Right renal pelvis (tissue), 4 donors: ENCODE results near the gene ZNF648. TPM values are rescaled to one million over a fixed set of nuclear protein-coding genes. Genes with fewer than 3 reads are reported as not detected.
"Not testable (repeated sequence)": the region's sequence is repeated elsewhere in the genome, so short reads cannot be mapped to it uniquely, and the experiment has no call there.

Experiments
- DNase-seq, 4 donors: peaks; one replicate each; pipeline ENCODE4 v3.0.0-alpha.2; 2013; ENCODE audit warnings: low read depth in 4 of 4, low spot score in 3 of 4, missing footprints in 1 of 4
- polyA plus RNA-seq, 4 donors: library from polyadenylated mRNA; unstranded; fragments of 120-200 nt; gene quantifications; one replicate each; pipeline ENCODE4 v1.2.1, GENCODE V29; 2013; ENCODE audit not compliant: insufficient read length in 4 of 4

ZNF648 gene, protein sequence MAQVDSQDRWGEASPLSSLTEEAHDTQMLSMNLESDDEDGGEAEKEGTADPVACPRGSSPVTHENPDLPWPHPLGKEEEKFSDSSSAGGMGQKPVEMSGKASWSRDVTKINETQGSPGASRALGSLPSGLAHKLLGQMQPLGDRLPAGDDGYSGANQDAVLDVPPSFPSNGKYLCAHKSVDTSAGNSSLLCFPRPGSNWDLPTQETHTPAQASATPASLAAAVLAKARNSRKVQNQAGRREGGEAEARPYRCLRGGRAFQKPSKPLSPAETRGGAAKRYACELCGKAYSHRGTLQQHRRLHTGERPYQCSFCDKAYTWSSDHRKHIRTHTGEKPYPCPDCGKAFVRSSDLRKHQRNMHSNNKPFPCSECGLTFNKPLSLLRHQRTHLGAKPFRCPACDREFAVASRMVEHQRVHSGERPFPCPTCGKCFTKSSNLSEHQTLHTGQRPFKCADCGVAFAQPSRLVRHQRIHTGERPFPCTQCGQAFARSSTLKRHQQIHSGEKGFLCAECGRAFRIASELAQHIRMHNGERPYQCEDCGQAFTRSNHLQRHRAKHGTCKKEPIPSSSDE
- polyA plus RNA-seq: under 1 TPM; 0.11 to 0.48 (median 0.30) TPM

DNA sequence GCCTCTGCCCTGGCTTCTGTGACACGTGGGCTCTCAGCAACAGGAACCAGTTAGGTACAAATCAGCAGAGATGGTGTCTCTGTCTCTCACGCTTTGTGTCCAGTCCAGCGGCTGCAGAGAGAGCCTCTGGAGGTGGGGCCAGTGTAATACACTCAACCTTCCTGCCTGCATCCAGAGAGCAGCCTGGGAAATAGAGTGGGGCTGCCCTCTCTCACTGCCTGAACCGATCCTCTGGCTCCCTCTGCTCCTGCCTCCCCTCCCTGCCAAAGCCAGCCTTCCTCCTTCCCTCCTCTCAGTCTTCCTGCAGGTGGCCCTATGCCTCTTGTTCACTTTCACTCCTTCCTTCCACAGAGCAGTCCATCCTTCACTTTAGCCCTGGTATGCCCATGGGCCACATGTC lies at the start of gene ZNF648:
ZNF648 (minus strand) TSS at position 119 of the 400 bp plus-strand sequence. CDS start 3,702 bp downstream, outside the sequence.
- DNase-seq: no peak

DNA sequence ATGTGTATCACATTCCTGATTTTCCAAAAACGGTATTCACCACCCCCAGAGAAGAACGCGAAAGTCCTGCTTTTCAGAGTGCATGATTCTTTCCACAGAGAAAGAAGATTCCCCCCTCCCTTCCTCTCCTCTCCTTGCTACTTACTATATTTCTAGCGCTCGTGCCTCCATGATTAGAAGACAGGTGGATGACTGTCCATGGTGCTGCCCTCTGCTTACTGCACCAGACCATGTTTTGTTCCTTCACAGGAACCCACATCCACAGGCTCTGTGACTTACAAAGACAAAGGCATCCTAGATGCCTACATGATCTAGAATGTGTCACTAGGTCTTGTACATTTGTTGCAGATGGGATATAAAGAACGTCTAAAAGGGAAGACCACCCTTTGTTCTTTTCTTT lies 49.1 kb upstream of the ZNF648 start:
- no peak for DNase-seq

DNA sequence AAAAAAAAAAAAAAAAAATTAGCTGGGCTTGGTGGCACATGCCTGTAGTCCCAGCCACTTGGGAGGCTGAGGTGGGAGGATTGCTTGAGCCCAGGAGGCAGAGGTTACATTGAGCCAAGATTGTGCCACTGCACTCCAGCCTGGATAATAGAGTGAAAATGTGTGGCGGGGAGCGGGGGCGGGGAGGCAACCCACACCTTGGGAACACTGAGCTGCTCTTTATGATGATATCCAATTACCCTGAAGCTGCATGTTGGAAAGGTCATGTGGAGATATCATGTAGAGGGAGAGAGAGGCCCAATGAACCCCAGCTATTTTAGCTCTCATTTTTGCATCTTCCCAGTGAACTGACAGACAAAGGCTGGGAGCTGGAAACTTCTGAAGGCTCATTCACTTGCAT lies 48.3 kb upstream of the ZNF648 start:
- no peak for DNase-seq

DNA sequence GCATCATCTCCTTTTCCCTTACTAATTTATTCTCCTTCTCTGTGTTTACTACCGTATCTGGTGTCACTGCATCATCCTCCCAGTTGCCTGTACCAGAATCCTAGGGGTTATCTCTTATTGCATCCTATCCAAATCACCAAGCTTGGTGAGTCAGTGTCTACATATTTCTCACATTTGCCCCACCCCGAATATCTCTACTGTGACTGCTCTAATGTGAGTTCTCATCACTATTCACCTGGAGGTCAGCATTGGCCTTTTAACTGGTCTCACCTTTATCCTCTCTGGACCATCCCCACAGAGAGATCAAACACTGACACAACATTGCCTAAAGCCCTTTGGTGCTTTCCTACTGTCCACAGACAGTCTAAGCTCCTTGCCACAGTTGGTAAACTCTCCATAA lies 45.7 kb upstream of the ZNF648 start:
- no peak for DNase-seq

DNA sequence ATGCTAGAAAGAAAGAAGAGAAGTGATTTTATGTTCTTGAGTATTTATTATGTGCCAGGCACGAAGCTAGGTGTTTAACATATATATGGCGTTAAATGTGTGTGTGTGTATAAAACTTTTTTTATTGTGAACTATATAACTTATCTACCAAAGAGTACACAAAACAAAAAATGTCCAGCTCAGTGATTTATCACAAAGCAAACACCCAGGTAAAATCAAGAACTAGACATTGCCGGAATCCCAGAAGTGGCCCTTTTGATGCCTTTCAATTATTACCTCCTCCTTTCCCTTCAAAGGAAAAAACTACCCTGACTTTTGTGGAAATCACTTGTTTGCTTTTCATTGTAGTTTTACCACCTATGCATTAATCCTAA lies 40.5 kb upstream of the ZNF648 start:
- DNase-seq: no peak

DNA sequence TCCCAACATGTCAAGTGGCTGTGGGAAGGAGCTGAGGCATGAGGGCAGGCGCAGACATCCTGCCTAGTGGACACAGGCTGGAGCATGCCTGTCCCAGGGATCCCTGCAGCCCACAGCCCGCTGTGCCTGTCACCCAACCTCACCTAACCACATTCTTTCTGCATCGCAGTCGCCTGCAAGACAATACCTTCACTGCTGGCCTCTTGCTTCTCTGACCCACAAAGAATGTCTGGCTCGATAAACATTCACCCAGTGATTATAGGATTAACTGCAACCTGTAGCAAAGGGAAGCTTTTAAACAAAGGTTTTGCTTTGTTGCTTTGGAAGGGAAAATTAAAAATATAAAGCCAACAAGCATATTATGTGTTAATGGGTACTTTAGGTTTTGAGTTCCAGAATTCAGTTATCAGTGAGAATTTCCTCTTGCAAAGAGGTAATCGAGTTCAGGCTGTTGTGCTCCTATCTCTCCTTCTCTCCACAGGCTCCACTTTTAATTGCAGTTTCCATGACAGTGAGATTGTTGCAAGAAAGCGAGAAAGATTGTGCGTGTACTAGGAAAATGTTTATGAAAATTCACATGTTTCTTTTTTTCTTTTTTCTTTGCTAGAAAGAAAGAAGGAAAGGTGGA lies 40.0 kb upstream of the ZNF648 start:
- DNase-seq: peak in 1 of 4 donors; percentile 12

DNA sequence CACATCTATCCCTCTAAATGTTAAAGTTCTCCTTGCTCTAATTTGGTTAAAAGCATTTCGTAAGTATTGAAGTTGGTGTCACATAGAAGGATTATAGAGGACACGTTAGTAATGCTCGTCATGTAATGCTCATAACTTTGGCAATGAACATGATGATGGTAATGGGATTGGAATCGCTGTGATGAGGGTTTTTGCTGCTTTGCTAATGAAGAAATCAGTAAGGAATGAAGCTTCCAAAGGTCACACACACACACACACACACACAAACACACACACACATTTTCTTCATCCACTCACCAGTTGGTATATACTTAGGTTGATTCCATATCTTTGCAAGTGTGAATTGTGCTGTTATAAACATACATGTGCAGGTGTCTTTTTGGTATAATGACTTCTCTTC lies 36.8 kb upstream of the ZNF648 start:
- DNase-seq: no peak

DNA sequence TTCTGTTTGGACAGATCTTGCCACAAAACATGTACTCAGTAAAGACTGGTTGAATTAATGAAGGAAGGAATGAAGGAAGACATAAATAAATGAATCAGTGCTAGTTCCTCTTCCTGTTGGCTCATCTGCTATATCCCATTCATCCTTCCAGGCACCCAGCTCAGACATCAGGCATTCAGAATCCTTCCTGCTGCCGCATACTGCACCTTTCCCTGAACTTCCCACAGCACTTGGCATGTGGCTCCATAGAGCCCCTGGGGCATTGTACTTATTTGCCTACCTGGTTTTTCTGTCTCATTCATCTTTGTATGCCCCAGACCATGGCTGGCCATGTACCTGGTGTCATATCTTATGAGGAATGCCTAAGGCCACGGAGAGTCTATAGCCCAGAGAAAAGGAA lies 34.4 kb upstream of the ZNF648 start:
- DNase-seq: no peak

DNA sequence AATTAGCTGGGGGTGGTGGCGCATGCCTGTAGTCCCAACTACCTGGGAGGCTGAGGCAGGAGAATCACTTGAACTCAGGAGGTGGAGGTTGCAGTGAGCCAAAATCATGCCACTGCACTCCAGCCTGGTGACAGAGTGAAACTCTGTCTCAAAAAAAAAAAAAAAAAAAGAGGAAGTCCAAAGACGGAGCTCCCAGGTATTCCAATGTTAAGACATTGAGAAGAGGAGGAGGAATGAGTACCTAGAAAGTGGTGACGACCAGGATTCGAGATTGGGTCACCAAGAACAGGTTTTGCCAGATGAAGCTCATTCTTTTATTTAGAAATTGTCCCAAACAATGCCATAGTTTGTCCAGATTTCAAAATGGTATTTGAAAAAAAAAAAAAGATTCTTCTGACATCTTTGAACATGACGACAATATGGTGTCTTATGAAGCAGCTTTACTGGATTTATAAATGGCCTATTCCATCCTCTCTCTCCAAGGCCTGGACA lies 33.0 kb upstream of the ZNF648 start:
- not testable (repeated sequence) for DNase-seq

DNA sequence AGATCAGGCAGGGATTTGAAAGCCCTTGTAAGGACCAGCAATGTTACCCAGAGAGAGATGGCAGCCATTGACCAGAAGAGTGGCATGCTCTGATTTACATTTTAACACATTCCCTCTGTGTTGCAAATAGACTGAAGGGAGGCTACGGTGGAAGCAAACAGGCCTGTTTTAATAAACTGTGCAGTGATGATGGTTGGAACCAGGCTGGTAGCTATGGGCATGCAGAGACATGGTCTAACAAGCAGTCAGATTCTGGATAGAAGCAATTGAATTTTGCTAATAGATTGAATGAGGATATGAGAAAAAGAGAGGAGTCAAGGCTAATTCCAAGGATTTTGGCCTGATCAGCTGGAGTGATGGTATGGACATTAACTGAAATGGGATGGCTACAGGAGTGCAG lies 32.3 kb upstream of the ZNF648 start:
- DNase-seq: no peak

DNA sequence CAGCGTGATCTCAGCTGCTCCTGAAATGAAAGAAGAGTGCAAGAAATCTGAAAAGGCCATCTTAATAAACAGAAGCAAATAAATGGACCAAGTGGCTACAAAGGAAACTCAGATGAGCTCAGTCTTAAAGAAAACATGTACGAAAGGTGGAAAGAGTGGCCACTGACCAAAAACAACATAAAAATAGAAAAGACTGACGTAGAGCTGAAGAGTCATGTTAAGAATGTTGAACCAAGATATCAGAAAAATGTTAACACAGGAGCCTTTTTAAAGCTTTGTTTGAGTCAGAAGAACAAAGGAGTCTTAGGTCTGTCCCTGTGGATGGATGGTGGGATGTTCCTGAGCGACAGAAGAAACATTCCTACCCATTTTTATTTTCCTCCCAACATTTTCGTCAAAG lies 30.8 kb upstream of the ZNF648 start:
- no peak for DNase-seq

DNA sequence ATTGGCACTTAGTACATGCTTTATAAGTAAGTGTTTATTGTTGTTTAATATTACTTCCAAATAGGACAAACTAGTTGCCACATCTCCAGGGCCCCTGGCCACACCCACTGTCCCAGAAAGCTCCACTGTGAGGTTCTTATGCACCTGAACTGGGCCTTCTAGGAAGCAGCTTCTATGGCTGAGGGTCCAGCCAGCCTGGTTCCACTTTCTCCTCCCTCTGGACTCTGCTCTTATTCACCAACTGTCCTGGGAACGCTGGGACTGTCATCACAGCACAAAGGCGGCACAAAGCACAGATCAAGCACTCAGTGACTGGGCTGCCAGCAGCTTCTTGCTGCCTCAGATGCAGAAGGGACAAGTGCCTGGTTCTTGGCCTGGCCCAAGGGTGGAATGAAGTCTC lies 29.6 kb upstream of the ZNF648 start:
- no peak for DNase-seq

DNA sequence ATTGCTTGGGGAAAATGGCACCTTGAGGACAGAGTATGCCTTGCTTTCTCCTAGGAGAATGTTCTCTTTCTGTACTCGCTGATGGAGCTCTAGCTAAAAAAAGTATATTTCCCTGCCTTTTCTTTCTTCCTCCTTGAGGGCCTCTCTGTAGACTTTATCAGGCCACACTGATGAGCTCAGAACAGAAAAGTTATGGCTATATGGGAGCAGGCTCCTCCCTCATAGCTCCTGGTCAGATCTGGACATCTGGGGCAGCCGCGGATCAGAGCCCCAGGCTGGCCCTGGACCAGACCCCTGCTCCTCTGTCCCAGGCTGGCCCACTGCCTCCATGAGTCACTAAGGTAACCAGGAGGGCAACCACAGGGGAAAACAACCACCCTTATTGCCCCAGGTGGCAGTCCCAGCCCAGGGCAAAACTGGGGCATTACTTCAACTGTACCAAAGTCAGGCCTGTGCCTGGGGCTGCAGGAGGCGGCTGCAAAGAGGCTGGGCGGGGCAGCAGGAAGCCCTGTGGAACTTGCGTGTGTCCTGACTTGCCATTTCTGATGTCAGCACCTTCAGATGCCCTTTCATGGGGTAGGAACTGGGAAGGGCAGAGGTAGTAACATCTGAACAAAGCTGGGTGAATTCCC lies 26.3 kb upstream of the ZNF648 start:
- DNase-seq: no peak

DNA sequence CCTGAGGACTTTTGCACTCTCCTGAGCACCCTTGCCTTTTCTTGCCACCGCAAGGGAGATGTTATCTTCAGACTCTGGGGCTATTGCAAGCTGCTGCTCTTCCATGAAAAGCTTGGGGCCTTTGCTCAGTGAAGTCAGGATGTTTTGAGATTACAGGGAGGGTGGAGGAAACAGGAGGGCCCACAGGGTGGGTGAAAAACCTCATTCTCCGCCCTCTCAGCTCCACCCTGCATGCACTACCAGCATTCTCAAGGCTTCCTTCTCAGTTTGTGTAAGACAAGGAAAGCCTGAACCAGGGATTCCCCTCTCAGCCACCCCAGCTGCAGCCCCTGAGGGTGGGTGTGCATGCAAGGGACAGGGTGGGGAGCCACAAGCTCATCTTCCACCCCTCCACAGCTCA lies 25.8 kb upstream of the ZNF648 start:
- DNase-seq: no peak

DNA sequence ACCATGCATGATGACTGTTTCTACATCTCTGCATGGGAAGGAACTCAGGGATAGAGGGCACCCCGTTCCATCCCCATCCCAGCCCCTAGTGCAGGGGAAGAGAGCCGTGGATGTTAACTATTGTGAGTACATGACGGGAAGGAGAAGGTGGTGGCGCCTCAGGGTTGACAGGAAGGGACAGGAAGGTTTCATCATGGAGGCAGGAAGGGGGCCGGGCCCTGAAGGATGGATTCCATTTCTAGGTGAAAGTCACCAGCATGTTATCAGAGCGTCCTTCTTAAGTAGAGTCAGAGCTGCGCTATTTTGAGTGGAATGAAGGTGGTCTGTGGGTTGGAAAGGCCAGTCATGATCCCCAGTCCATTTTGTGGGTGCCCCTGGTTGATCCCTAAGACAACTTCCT lies 25.1 kb upstream of the ZNF648 start:
- DNase-seq: no peak

DNA sequence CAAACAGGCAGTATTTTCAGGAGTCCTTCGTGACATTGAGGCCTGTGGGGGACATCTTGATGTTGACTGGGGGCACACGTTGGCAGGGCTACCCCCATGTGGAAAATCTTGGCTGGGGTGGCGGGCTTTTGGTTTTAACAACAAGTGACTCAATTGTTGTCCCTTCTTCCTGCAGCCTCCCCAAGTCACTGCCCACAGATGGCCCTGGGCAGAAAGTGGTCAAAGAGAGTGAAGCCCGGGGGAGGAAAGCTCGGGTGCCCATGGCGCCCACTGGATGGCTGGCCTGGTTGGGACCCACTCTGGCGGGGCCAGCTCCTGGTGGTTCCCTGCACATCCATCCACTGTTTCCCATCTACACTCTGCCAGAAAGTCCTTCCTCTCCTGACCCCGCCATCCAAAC lies 24.6 kb upstream of the ZNF648 start:
- DNase-seq: no peak

DNA sequence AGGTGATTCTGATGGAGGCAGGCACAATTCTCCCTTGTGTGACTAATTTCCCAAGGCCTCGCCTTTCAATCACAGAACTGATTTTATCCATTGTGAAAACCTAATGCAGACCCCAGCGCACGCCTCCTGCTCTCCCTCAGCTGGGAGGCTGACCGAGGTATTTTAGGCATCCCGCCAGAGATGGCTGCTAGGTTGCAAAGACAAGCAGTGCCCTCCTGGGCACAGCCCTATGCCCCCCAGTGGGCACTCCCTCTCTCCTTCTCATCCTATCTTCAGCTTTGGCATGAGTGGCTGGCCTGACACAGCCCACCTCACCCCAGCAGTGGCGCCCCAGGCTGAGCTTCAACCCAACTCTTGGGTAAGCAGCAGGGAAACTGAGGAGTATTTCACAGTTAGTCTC lies 24.2 kb upstream of the ZNF648 start:
- DNase-seq: no peak

DNA sequence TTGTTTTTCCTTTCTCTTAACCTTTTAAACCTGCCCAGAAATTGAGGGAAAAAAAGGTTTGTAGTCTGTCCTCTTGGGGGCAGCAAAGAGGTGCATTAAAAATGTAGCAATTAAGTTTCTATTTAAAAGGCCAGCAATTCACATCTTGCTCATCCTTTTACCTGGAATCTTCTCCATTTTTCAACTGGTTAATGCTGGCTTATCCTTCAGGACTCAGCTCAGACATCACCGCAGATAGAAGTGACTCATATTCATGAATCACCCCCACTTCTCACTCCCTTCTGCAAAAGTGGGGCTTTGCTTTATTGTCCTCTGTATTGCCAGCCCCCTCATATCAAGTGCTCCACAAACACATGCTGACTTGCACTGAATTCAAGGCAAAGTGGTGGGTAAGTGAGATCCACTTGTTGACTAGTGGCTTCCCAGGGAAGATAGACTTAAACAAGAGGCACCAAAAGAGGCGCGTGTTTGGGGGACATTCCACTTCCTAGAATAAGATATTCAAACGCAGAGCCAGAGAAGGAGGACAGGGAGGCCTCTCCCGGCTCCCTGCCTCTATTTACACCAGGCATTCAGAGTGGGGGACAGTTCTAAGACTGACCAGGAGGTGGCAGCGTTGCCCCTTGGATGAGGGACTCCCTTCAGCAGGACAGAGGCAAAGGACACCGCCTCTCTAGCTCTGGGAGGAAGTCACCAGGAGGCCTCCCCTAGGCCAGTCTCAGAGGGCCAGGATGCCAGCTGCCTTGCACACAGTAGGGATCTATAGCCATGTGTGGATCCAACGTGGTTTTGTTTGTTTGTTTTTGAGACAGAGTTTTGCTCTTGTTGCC lies 23.2 kb upstream of the ZNF648 start:
- peak; percentile 63 to 65 (median 64) for DNase-seq

DNA sequence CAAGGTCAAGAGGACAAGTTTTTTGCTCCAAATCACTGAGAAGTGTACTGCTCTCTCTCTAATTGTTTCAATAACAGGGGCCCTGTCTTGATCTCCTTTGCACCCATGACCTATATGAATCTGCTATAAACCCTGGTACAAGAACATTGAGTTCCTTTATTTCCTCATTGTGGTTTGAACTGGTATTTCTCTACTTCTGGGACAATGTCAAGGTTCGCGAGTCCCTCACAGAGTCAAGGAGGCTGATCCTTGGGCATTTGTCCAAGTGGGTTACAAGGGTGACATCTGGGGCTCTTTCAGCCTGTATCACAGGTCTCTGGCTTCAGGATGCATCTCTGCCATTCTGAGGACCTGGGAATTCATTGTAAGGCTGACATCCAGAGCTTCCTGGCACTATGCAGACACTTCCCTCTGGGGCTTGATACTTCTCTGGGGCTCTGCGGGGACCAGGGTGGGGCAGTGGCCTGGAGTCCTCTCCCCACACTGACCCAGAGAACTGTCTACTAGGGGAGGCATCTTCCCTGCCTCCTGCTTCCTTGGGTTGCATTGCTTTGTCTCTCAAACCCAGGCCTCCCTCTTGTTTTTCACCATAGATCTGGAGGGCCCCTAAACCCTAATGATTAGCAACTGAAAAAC lies 22.5 kb upstream of the ZNF648 start:
- DNase-seq: no peak
